HCEC 1CT (cell line): ENCODE measurements around the gene ZBTB7C.
A peak's percentile ranks its signal among the peaks of the same experiment; 100 is the strongest.
"Not testable (repeated sequence)": the region's sequence is repeated elsewhere in the genome, so short reads cannot be mapped to it uniquely, and the experiment has no call there.

ENCODE experiments used
- DNase-seq: peaks from one replicate; pipeline ENCODE4 v3.0.0-alpha.2; 2017

The ZBTB7C gene

GRCh38 chr18:48408727-48409590 lies at the start of gene ZBTB7C:
TSS of gene ZBTB7C (minus strand) at chr18:48409383.
- peak; percentile 20 for DNase-seq

- DNase-seq = no peak
Observed at GRCh38 chr18:48456838-48457237, 47.7 kb upstream of the ZBTB7C start.

GRCh38 chr18:48455555-48456478 lies 46.6 kb upstream of the ZBTB7C start:
- peak; percentile 60 for DNase-seq

GRCh38 chr18:48454261-48454757 lies 45.1 kb upstream of the ZBTB7C start:
- no peak for DNase-seq

- no peak for DNase-seq
Observed at GRCh38 chr18:48453330-48454066, 44.3 kb upstream of the ZBTB7C start.

- DNase-seq = no peak
Observed at GRCh38 chr18:48452861-48453323, 43.7 kb upstream of the ZBTB7C start.

- no peak for DNase-seq
Observed at GRCh38 chr18:48450685-48451084, 41.5 kb upstream of the ZBTB7C start.

GRCh38 chr18:48446582-48447225 lies 37.5 kb upstream of the ZBTB7C start:
- peak; percentile 64 for DNase-seq

- peak; percentile 69 for DNase-seq
Observed at GRCh38 chr18:48445540-48445939, 36.4 kb upstream of the ZBTB7C start.

- DNase-seq = no peak
Observed at GRCh38 chr18:48442761-48443160, 33.6 kb upstream of the ZBTB7C start.

- no peak for DNase-seq
Observed at GRCh38 chr18:48441405-48441881, 32.3 kb upstream of the ZBTB7C start.

- no peak for DNase-seq
Observed at GRCh38 chr18:48440924-48441323, 31.7 kb upstream of the ZBTB7C start.

GRCh38 chr18:48436907-48437306 lies 27.7 kb upstream of the ZBTB7C start:
- no peak for DNase-seq

GRCh38 chr18:48434382-48434781 lies 25.2 kb upstream of the ZBTB7C start:
- not testable (repeated sequence) for DNase-seq

- no peak for DNase-seq
Observed at GRCh38 chr18:48433541-48433940, 24.4 kb upstream of the ZBTB7C start.

- DNase-seq = no peak
Observed at GRCh38 chr18:48430150-48430549, 21.0 kb upstream of the ZBTB7C start.

GRCh38 chr18:48428475-48429177 lies 19.4 kb upstream of the ZBTB7C start:
- peak; percentile 6 for DNase-seq

GRCh38 chr18:48422947-48423378 lies 13.8 kb upstream of the ZBTB7C start:
- DNase-seq = no peak

- DNase-seq = no peak
Observed at GRCh38 chr18:48419277-48420022, 10.3 kb upstream of the ZBTB7C start.

- no peak for DNase-seq
Observed at GRCh38 chr18:48418539-48419276, 9.5 kb upstream of the ZBTB7C start.
